A549 (cell line): Measurements from ENCODE around the gene SLC35E1. TPM values are rescaled to one million over a fixed set of nuclear protein-coding genes. Genes with fewer than 3 reads are reported as not detected.
A peak's percentile ranks its signal among the peaks of the same experiment; 100 is the strongest.

Experiments used
- ATAC-seq, 2 experiments: fragments of 200-7000 bp in 1 of 2; fragments of >200 bp in 1 of 2; cut with Nextera tagmentation in 1 of 2; cut with Tn5 transposase in 1 of 2; 3 replicates each; pipeline versions ENCODE4 v1.8.0 to v1.9.1; 2018 to 2020; ENCODE audit warnings: mild to moderate bottlenecking in 1 of 2, moderate library complexity in 1 of 2
- CTCF ChIA-PET: fragments of 300-600 bp; sonication (Branson Sonifier 250); formaldehyde crosslinking; extraction: SDS; loops from one replicate; lab custom pipeline; 2021; ENCODE audit warnings: antibody characterized with exemption, inconsistent platforms; lab: Yijun Ruan, JAX
- POLR2A ChIA-PET: fragments of 350-600 bp; formaldehyde crosslinking; extraction: SDS; loops from one replicate; lab custom pipeline; 2021; ENCODE audit warnings: antibody characterized with exemption, inconsistent platforms; lab: Yijun Ruan, JAX
- DNase-seq, 2 experiments: peaks; one replicate each; pipeline versions ENCODE4 v3.0.0 to v3.0.0-alpha.2; 2011 to 2016; ENCODE audit warnings: low read depth in 1 of 2, low spot score in 1 of 2
- FAIRE-seq: peaks from 2 replicates; lab custom pipeline; 2011; peaks lifted over from hg19 to GRCh38; lab: Jason Lieb, UNC
- H3K27ac ChIP-seq, 2 experiments: fragments of >200 bp; sonication (Bioruptor Twin); formaldehyde crosslinking; 3 replicates each; pipeline ENCODE4 v1.5.1; 2016 to 2017
- H3K4me1 ChIP-seq: fragments of >200 bp; sonication (Bioruptor Twin); formaldehyde crosslinking; 3 replicates; pipeline ENCODE4 v1.6.1; 2016
- H3K4me2 ChIP-seq: fragments of >200 bp; sonication (Bioruptor Twin); formaldehyde crosslinking; 3 replicates; pipeline ENCODE4 v1.6.1; 2016
- H3K4me3 ChIP-seq: fragments of >200 bp; sonication (Bioruptor Twin); formaldehyde crosslinking; 3 replicates; pipeline ENCODE4 v1.5.1; 2016
- H3K9me3 ChIP-seq: fragments of >200 bp; sonication (Bioruptor Twin); formaldehyde crosslinking; 3 replicates; pipeline ENCODE4 v1.6.1; 2016
- BHLHE40 ChIP-seq: IDR thresholded peaks from 2 replicates; pipeline ENCODE4 v1.6.1; 2012; ENCODE audit warnings: low read depth, low read length, inconsistent platforms
- CBX2 ChIP-seq: fragments of 200-600 bp; sonication (generic); IDR thresholded peaks from 2 replicates; pipeline ENCODE4 v1.6.1; 2016; ENCODE audit warnings: low read depth, mild to moderate bottlenecking, borderline replicate concordance
- CHD2 ChIP-seq: fragments of 150-350 bp; IDR thresholded peaks from 2 replicates; pipeline ENCODE4 v1.6.1; 2014; ENCODE audit warnings: low read length; ENCODE audit not compliant: partially characterized antibody
- CHD4 ChIP-seq: fragments of 200-600 bp; sonication (generic); IDR thresholded peaks from 2 replicates; pipeline ENCODE4 v1.6.1; 2016; ENCODE audit warnings: antibody characterized with exemption, mild to moderate bottlenecking, borderline replicate concordance
- EHF ChIP-seq: fragments of 250-450 bp; sonication (Bioruptor Pico); IDR thresholded peaks from 2 replicates; pipeline ENCODE4 v1.5.0; 2020; ENCODE audit warnings: mild to moderate bottlenecking
- EP300 ChIP-seq, 2 experiments: fragments of >200 bp; sonication (Bioruptor Twin); formaldehyde crosslinking; IDR thresholded peaks; 2 replicates in 1 of 2; 3 replicates in 1 of 2; pipeline ENCODE4 v1.6.1; 2016 to 2017
- HOXA7 ChIP-seq: fragments of 250-450 bp; sonication (Bioruptor Pico); IDR thresholded peaks from 2 replicates; pipeline ENCODE4 v1.5.0; 2020; ENCODE audit warnings: mild to moderate bottlenecking, moderate library complexity
- NPAS2 ChIP-seq: fragments of 250-450 bp; sonication (Bioruptor Pico); IDR thresholded peaks from 2 replicates; pipeline ENCODE4 v1.8.0; 2022; ENCODE audit warnings: mild to moderate bottlenecking, moderate library complexity, borderline replicate concordance
- RCOR1 ChIP-seq: fragments of 150-350 bp; IDR thresholded peaks from 2 replicates; pipeline ENCODE4 v1.6.1; 2014; ENCODE audit warnings: antibody characterized with exemption, low read length, low read depth
- RNF2 ChIP-seq: fragments of 200-600 bp; sonication (generic); IDR thresholded peaks from 2 replicates; pipeline ENCODE4 v1.6.1; 2016; ENCODE audit warnings: low read depth, mild to moderate bottlenecking, antibody characterized with exemption, moderate library complexity, borderline replicate concordance
- TFCP2L1 ChIP-seq: fragments of 250-450 bp; sonication (Bioruptor Pico); IDR thresholded peaks from 2 replicates; pipeline ENCODE4 v1.5.0; 2021; ENCODE audit warnings: mild to moderate bottlenecking
- TP53 ChIP-seq: fragments of 250-450 bp; sonication (Bioruptor Pico); IDR thresholded peaks from 2 replicates; pipeline ENCODE4 v1.5.0; 2021; ENCODE audit warnings: mild to moderate bottlenecking, moderate library complexity
- ZC3H11A ChIP-seq: fragments of 450-650 bp; IDR thresholded peaks from 2 replicates; pipeline ENCODE4 v1.6.1; 2014; ENCODE audit warnings: antibody characterized with exemption, mild to moderate bottlenecking
- ZFP36 ChIP-seq: fragments of 450-650 bp; IDR thresholded peaks from 2 replicates; pipeline ENCODE4 v1.6.1; 2014; ENCODE audit warnings: borderline replicate concordance; ENCODE audit not compliant: partially characterized antibody
- ZSCAN20 ChIP-seq: fragments of 250-450 bp; sonication (Bioruptor Pico); IDR thresholded peaks from 2 replicates; pipeline ENCODE4 v1.8.0; 2022; ENCODE audit warnings: mild to moderate bottlenecking, moderate library complexity
- WGBS: methylation state at CpG from one replicate; pipeline ENCODE4 v1.1.6; 2017; ENCODE audit errors: missing lambda C conversion rate; 5-methylcytosine and 5-hydroxymethylcytosine counted together
- polyA plus RNA-seq, 4 experiments: library from polyadenylated mRNA; depleted of rRNA in 3 of 4; stranded (reverse); fragments of >200 nt; fragmentation: RNase III in 1 of 4; extraction: RNeasy Plus Mini Kit Qiagen cat#74134 plus additional on column Dnase treatment in 1 of 4; gene quantifications; 2 replicates in 3 of 4; 3 replicates in 1 of 4; pipeline ENCODE4 v1.2.3, GENCODE V29; 2011 to 2017
- TF ChIP-seq, protein P1 (sequence below): fragments of 450-650 bp; IDR thresholded peaks from 2 replicates; pipeline ENCODE4 v1.6.1; 2014; ENCODE audit warnings: antibody characterized with exemption
- TF ChIP-seq, protein P2 (sequence below): fragments of >200 bp; sonication (Bioruptor Twin); formaldehyde crosslinking; IDR thresholded peaks from 3 replicates; pipeline ENCODE4 v1.6.1; 2016
- TF ChIP-seq, protein P3 (sequence below): fragments of 250-450 bp; sonication (Bioruptor Pico); IDR thresholded peaks from 2 replicates; pipeline ENCODE4 v1.5.0; 2020; ENCODE audit warnings: low read depth, mild to moderate bottlenecking, moderate library complexity

SLC35E1 gene
- polyA plus RNA-seq, 2 of the 4 experiments (the other 2 are of a cell fraction), result 17.2 to 25.1 TPM

DNA sequence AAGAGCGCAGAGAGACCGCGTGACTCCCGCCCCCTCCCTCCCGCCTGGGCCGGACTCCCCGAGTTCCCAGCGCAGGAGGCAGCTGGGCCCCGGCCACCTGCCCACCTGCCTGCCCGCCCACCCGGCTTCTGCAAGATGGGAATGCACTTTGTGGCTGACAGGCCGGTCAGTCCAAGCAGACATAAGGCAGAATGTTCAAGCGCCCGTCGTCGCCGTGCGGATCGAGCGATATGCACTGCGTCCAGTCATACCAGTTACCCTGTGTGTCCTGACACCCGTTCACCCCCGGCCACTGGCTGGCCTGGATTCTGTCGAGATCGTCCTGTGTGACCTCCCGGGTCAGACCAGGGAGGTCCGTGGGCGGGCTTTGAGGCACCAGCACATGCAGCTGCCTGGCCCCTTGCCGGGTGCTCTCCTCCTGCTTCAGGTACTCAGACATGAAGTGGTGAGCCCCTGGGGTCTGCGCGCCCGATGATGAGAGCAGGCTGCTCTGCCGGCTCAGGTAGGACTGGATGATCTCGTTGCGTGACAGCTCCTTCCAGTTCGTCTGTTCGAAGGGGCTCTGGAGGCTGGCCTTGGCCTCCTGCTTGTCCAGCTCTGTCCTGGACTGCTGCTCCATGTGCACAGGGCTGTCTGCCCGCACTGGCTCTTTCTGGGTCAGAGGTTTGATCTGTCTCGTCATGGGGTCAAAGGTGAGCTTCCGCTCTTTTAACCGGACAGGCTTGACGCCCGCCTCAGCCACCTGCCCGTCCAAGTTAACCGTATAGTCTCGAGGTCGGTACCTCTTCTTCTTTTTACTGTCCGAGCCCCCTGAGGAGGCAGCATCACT is 3.9 kb upstream of the SLC35E1 start:
- no peak for ATAC-seq
- 89% methylated on average over 24 of the region's 48 CpGs for WGBS
- Histone ChIP-seq H3K9me3 (no peaks in the 10 kb centered on the region), H3K4me1 (peaks cover 12% of the 10 kb centered on the region; the same call in 2 of the 3 replicates), H3K27ac (no peak overlapping the region), H3K4me2 (no peak overlapping the region), H3K4me3 (no peak overlapping the region)
- TF ChIP-seq EP300 (IDR thresholded peaks at IDR 0.05) (no peak), TFCP2L1 (no peak), CBX2 (no peak), NPAS2 (CRISPR knock-in tag) (no peak), ZC3H11A (no peak), CHD4 (no peak), RCOR1 (no peak), BHLHE40 (no peak), ZSCAN20 (no peak), RNF2 (no peak)
- TF ChIP-seq, protein P1, sequence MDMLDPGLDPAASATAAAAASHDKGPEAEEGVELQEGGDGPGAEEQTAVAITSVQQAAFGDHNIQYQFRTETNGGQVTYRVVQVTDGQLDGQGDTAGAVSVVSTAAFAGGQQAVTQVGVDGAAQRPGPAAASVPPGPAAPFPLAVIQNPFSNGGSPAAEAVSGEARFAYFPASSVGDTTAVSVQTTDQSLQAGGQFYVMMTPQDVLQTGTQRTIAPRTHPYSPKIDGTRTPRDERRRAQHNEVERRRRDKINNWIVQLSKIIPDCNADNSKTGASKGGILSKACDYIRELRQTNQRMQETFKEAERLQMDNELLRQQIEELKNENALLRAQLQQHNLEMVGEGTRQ, result no peak
- TF ChIP-seq, protein P2, sequence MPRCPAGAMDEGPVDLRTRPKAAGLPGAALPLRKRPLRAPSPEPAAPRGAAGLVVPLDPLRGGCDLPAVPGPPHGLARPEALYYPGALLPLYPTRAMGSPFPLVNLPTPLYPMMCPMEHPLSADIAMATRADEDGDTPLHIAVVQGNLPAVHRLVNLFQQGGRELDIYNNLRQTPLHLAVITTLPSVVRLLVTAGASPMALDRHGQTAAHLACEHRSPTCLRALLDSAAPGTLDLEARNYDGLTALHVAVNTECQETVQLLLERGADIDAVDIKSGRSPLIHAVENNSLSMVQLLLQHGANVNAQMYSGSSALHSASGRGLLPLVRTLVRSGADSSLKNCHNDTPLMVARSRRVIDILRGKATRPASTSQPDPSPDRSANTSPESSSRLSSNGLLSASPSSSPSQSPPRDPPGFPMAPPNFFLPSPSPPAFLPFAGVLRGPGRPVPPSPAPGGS, result no peak
- ChIA-PET CTCF (no interaction called here), POLR2A (no interaction called here)
- no peak for DNase-seq
- FAIRE-seq, result no peak

DNA sequence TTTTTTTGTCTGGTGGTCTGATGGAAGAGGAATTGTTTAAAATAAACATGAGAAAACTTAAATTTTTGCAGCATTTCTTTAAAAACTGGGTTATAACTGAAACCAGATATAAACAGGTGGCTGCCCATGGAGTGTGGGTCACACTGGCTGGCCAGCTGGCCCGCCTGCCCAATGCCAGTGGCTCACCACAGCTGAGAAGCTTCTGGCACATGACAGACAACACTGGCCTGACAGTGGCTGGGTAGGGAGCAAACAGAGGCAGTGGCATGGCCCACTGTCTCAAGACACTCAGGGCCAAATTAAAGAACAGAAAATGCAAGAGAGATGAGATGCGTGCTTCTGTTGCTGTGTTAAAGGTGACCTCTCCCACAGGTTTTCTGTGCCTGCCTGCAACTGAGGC is 3.1 kb upstream of the SLC35E1 start:
- FAIRE-seq (no peak), ATAC-seq (no peak), DNase-seq (no peak)
- Histone ChIP-seq H3K27ac (no peak overlapping the region), H3K4me2 (no peak overlapping the region), H3K4me1 (peaks cover 14% of the 10 kb centered on the region; the same call in 2 of the 3 replicates), H3K9me3 (no peaks in the 10 kb centered on the region), H3K4me3 (no peak overlapping the region)
- ChIA-PET POLR2A (no interaction called here), CTCF (no interaction called here)
- 86% methylated on average over 2 of the region's 2 CpGs for WGBS
- TF ChIP-seq HOXA7 (CRISPR knock-in tag) (no peak), TP53 (CRISPR knock-in tag) (no peak), EHF (CRISPR knock-in tag) (no peak), CHD2 (no peak), EP300 (IDR thresholded peaks at IDR 0.05) (no peak)
- TF ChIP-seq, protein P3, sequence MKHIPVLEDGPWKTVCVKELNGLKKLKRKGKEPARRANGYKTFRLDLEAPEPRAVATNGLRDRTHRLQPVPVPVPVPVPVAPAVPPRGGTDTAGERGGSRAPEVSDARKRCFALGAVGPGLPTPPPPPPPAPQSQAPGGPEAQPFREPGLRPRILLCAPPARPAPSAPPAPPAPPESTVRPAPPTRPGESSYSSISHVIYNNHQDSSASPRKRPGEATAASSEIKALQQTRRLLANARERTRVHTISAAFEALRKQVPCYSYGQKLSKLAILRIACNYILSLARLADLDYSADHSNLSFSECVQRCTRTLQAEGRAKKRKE (CRISPR knock-in tag), result no peak

DNA sequence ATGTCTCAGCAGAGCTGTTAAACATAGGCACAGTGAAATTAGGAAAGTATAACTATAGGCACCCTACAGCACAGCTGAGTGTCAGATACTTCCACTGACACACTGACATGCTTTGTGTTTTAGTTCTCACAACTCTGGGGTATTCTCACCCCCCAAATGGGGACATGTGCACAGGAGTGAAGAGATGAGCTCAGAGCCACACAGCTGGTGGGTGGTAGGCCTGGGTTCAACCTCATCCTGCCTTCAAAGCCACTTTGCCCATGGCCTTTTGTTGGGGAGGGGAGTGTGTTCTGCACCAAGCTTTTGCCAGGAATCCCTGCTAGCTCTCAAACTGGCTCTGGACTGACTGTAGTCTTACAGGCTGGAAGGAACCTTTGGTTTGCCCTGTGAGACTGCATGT is 1.7 kb upstream of the SLC35E1 start:
- Histone ChIP-seq H3K4me1 (peaks cover 20% of the 10 kb centered on the region), H3K9me3 (no peaks in the 10 kb centered on the region), H3K4me3 (no peak overlapping the region), H3K4me2 (peak overlapping the region; percentile 87), H3K27ac (no peak overlapping the region)
- ChIA-PET CTCF (no interaction called here), POLR2A (no interaction called here)
- FAIRE-seq, result no peak
- DNase-seq, result no peak
- TF ChIP-seq ZFP36, result no peak
- no peak for ATAC-seq
